Measurements from ENCODE around the gene FADS1.

DNA sequence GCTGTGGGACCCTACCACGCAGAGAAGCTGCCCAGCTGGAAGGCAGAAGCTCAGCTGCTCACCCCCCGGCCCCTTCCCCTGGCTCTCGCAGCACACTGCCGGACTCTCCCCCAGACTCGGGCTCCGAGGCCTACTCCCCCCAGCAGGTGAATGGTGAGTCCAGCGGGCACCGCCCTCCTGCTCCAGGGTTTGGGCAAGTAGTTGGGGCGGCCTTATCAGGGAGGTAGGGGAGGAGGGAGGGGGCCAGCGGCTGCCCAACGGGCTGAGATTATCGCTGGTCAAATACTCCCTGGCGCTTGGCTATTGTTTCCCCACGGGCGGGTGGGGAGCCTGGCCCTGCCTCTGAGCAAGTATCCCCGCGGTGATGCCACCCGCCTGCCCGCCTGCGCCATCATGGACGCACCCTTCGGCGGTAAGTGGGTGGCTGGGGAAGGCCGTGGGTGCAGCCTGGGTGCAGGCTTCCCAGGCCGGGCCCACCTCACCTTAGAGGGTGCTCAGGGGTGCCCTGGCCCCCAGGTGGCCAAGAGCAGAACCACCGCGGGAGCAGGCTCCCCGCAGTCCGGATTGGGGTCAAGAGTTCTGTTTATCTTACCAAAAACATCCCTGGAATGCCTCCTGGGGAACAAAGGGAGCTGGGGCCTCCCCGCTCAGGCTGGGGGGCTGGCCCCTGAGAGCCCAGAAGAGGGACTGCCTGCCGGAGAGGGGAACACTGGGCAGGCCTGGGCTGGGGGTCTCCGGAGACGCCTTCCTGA lies 47.5 kb downstream of the FADS1 start:
- TF ChIP-seq, protein P1, sequence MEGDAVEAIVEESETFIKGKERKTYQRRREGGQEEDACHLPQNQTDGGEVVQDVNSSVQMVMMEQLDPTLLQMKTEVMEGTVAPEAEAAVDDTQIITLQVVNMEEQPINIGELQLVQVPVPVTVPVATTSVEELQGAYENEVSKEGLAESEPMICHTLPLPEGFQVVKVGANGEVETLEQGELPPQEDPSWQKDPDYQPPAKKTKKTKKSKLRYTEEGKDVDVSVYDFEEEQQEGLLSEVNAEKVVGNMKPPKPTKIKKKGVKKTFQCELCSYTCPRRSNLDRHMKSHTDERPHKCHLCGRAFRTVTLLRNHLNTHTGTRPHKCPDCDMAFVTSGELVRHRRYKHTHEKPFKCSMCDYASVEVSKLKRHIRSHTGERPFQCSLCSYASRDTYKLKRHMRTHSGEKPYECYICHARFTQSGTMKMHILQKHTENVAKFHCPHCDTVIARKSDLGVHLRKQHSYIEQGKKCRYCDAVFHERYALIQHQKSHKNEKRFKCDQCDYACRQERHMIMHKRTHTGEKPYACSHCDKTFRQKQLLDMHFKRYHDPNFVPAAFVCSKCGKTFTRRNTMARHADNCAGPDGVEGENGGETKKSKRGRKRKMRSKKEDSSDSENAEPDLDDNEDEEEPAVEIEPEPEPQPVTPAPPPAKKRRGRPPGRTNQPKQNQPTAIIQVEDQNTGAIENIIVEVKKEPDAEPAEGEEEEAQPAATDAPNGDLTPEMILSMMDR (optimal IDR thresholded peaks at IDR 0.05 in 1 of 3, IDR thresholded peaks at IDR 0.05 in 1 of 3, conservative IDR thresholded peaks at IDR 0.05 in 1 of 3; ENCODE audit: extremely low read depth in 1 of 3, insufficient read depth in 2 of 3, low read length in 3 of 3): no peak
- TF ChIP-seq EZH2 (IDR thresholded peaks at IDR 0.05; ENCODE audit: low read length): no peak

Measured in keratinocyte (primary cell).